Testis (tissue), 3 donors: Measurements from ENCODE around the gene GPR132. TPM values are rescaled to one million over a fixed set of nuclear protein-coding genes. Genes with fewer than 3 reads are reported as not detected.

Experiments
- DNase-seq: peaks from one replicate; pipeline ENCODE4 v3.0.0-alpha.2; 2019
- H3K27ac ChIP-seq, 2 donors: fragments of 200-600 bp; sonication (generic); one replicate each; pipeline ENCODE4 v1.5.1; 2019
- H3K27me3 ChIP-seq: fragments of 200-600 bp; sonication (generic); one replicate; pipeline ENCODE4 v1.5.1; 2019
- H3K36me3 ChIP-seq: fragments of 200-600 bp; sonication (generic); one replicate; pipeline ENCODE4 v1.5.1; 2017; ENCODE audit warnings: low read depth; ENCODE audit errors: missing control alignments
- H3K4me1 ChIP-seq: fragments of 200-600 bp; sonication (generic); one replicate; pipeline ENCODE4 v1.5.1; 2019
- H3K4me3 ChIP-seq, 2 donors: fragments of 200-600 bp; sonication (generic); one replicate each; pipeline ENCODE4 v1.5.1; 2017 to 2019
- H3K9me3 ChIP-seq: fragments of 200-600 bp; sonication (generic); one replicate; pipeline ENCODE4 v1.5.1; 2017
- POLR2A ChIP-seq: fragments of 450-650 bp; IDR thresholded peaks from one replicate; pipeline ENCODE4 v1.6.1; 2017; ENCODE audit warnings: antibody characterized with exemption, mild to moderate bottlenecking, moderate library complexity
- WGBS, 2 donors: methylation state at CpG; one replicate each; pipeline ENCODE4 v1.1.5; 2018; 5-methylcytosine and 5-hydroxymethylcytosine counted together
- intact Hi-C: fragments of 100-400 bp; cut with DNase I; formaldehyde crosslinking; loops from one replicate; pipeline ENCODE4 v1.15.1; 2023; ENCODE audit warnings: low total_unique reads
- polyA plus RNA-seq: library from polyadenylated mRNA; stranded (reverse); fragments of 350-450 nt; fragmentation: Illumina TruSeq; extraction: RNeasy Lipid Tissue Mini Kit (QIAGEN cat#74804); gene quantifications from one replicate; pipeline ENCODE4 v1.2.3, GENCODE V29; 2014; ENCODE audit warnings: low read depth, low replicate concordance; ENCODE audit not compliant: insufficient read depth
- total RNA-seq, 2 donors: library from RNA; depleted of rRNA; stranded (reverse); fragments of >200 nt; gene quantifications; one replicate each; pipeline ENCODE4 v1.2.3, GENCODE V29; 2016
- TF ChIP-seq, protein P1 (sequence below), 3 experiments: fragments of 450-650 bp in 2 of 3; fragments of 200-600 bp in 1 of 3; sonication (generic) in 1 of 3; IDR thresholded peaks; one replicate each; pipeline ENCODE4 v1.5.1; 2016 to 2019; ENCODE audit warnings: antibody characterized with exemption in 3 of 3, mild to moderate bottlenecking in 2 of 3, moderate library complexity in 1 of 3

GPR132 gene
- total and polyA plus RNA-seq, 3 donors from 2014 or later, result 1.2 to 2.5 (median 2.0) TPM

GRCh38 chr14:105072892-105073719, 7.9 kb upstream of the GPR132 start:
- H3K27me3 ChIP-seq, result no peaks in the 10 kb centered on the region
- WGBS, 2 donors, result 73 to 85% methylated on average over 13 to 18 of the region's 18 CpGs

DNA sequence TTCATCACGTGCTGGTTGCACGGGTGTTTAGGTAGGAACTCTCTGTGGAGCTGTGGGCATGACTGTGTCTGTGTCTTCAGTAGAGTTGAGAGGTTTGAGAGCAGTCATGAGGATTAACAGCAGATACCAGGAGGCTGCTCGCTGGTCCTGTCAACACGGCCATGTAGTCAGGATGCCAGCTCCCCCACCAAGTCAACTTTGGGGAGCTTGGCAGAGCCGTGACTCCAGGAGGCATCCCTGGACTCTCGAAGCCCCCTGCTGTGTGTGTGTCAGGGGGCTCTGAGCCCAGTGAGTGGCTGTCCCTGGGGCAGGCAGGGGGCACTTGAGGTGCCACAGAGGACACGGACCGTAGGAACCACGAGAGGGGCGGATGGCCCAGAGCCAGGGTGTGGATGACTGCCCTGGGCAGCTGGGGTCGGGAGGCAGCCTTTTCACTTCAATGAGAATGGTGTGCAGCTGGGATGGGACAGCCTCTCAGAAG, 7.2 kb upstream of the GPR132 start:
- intact Hi-C loops, result no loop called here
- Histone ChIP-seq H3K27me3 (no peaks in the 10 kb centered on the region), H3K27ac (no peak overlapping the region), H3K9me3 (no peaks in the 10 kb centered on the region), H3K4me3 (no peak overlapping the region), H3K4me1 (peaks cover 14% of the 10 kb centered on the region), H3K36me3 (no peaks in the 10 kb centered on the region)
- DNase-seq, result no peak
- WGBS, 2 donors, result 74 to 78% methylated on average over 9 to 11 of the region's 11 CpGs
- TF ChIP-seq POLR2A, result no peak
- TF ChIP-seq, protein P1, sequence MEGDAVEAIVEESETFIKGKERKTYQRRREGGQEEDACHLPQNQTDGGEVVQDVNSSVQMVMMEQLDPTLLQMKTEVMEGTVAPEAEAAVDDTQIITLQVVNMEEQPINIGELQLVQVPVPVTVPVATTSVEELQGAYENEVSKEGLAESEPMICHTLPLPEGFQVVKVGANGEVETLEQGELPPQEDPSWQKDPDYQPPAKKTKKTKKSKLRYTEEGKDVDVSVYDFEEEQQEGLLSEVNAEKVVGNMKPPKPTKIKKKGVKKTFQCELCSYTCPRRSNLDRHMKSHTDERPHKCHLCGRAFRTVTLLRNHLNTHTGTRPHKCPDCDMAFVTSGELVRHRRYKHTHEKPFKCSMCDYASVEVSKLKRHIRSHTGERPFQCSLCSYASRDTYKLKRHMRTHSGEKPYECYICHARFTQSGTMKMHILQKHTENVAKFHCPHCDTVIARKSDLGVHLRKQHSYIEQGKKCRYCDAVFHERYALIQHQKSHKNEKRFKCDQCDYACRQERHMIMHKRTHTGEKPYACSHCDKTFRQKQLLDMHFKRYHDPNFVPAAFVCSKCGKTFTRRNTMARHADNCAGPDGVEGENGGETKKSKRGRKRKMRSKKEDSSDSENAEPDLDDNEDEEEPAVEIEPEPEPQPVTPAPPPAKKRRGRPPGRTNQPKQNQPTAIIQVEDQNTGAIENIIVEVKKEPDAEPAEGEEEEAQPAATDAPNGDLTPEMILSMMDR (IDR thresholded peaks at IDR 0.05), result no peak

More at GRCh38 chr14:105072892-105073719, 7.9 kb upstream of the GPR132 start:
- peaks cover 14% of the 10 kb centered on the region for H3K4me1 ChIP-seq
- no peak overlapping the region for H3K4me3 ChIP-seq
- TF ChIP-seq POLR2A, result no peak
- TF ChIP-seq, protein P1 (IDR thresholded peaks at IDR 0.05), result no peak
- no peak overlapping the region for H3K27ac ChIP-seq
- H3K36me3 ChIP-seq, result no peaks in the 10 kb centered on the region
- intact Hi-C loops, result no loop called here
- DNase-seq, result no peak
- no peaks in the 10 kb centered on the region for H3K9me3 ChIP-seq

DNA sequence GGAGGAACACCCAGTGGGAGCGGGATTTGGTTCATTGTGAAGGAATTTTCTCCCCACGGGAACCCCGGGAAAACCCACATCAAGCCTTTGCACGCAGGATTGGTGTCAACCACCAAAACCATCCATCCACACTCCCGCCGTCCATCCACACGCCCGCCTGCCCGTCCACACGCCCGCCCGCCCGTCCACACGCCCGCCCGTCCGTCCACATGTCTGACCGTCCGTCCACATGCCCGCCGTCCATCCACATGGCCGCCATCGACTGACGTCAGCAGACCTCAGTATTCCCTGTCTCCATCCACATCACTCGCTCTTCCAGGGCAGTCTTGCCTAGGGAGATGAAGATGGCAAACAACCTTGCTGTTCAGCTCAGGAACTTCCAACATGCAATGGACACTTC, 6.7 kb upstream of the GPR132 start:
- Histone ChIP-seq H3K36me3 (no peaks in the 10 kb centered on the region), H3K4me1 (peaks cover 14% of the 10 kb centered on the region), H3K9me3 (no peaks in the 10 kb centered on the region), H3K4me3 (no peak overlapping the region), H3K27me3 (no peaks in the 10 kb centered on the region), H3K27ac (no peak overlapping the region)
- 89 to 94% methylated on average over 25 of the region's 25 CpGs for WGBS, 2 donors
- intact Hi-C loops, result no loop called here
- DNase-seq, result no peak
- TF ChIP-seq POLR2A, result no peak
- TF ChIP-seq, protein P1 (IDR thresholded peaks at IDR 0.05), result no peak

DNA sequence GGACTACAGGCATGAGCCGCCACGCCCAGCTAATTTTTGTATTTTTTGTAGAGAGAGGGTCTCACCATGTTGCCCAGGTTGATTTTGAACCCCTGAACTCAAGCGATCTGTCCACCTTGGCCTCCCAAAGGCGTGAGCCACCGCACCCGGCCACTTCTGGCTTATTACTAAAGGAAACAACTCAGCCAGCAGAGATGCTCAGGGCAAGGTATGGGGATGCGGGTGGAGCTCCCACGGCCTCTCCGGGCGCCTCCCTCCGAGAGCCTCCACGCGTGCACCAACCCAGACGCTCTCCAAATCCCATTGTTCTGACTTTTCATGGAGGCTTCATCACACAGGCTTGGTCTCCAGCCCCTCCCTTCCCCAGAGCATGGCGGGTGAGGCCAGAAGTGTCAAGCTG, 6.1 kb upstream of the GPR132 start:
- H3K27ac ChIP-seq, result no peak overlapping the region
- intact Hi-C loops, result no loop called here
- TF ChIP-seq POLR2A, result no peak
- TF ChIP-seq, protein P1 (IDR thresholded peaks at IDR 0.05), result no peak

More for the DNA sequence above, 6.1 kb upstream of the GPR132 start:
- DNase-seq, result no peak
- no peak overlapping the region for H3K4me3 ChIP-seq
- H3K27me3 ChIP-seq, result no peaks in the 10 kb centered on the region
- peaks cover 8% of the 10 kb centered on the region for H3K4me1 ChIP-seq
- H3K9me3 ChIP-seq, result no peaks in the 10 kb centered on the region
- H3K36me3 ChIP-seq, result no peaks in the 10 kb centered on the region
- WGBS, 2 donors, result 89 to 91% methylated on average over 15 of the region's 15 CpGs
